Lower lobe of right lung (tissue), 2 donors: ENCODE measurements around the gene RNF38. TPM values are rescaled to one million over a fixed set of nuclear protein-coding genes. Genes with fewer than 3 reads are reported as not detected.

Experiments
- ATAC-seq, 2 donors: fragments of 200-7000 bp; cut with Tn5 transposase; one replicate each; pipeline ENCODE4 v1.9.1; 2020 to 2022; ENCODE audit warnings: mild to moderate bottlenecking in 2 of 2, moderate library complexity in 2 of 2
- DNase-seq: peaks from one replicate; pipeline ENCODE4 v3.0.0-alpha.2; 2020
- H3K27ac ChIP-seq: fragments of 200-600 bp; one replicate; pipeline ENCODE4 v1.8.0; 2022
- H3K27me3 ChIP-seq: fragments of 200-600 bp; one replicate; pipeline ENCODE4 v1.8.0; 2022; ENCODE audit warnings: low read depth
- H3K36me3 ChIP-seq: fragments of 200-600 bp; one replicate; pipeline ENCODE4 v1.8.0; 2022; ENCODE audit warnings: mild to moderate bottlenecking
- H3K4me1 ChIP-seq: fragments of 200-600 bp; one replicate; pipeline ENCODE4 v1.8.0; 2022
- H3K4me3 ChIP-seq: fragments of 200-600 bp; one replicate; pipeline ENCODE4 v1.8.0; 2022; ENCODE audit warnings: mild to moderate bottlenecking
- H3K9me3 ChIP-seq: fragments of 200-600 bp; one replicate; pipeline ENCODE4 v1.8.0; 2022
- CTCF ChIP-seq: fragments of 200-600 bp; IDR thresholded peaks from one replicate; pipeline ENCODE4 v1.8.0; 2022; ENCODE audit warnings: antibody characterized with exemption, mild to moderate bottlenecking
- intact Hi-C: fragments of 100-400 bp; cut with DNase I; formaldehyde crosslinking; loops from one replicate; pipeline ENCODE4 v1.11.0; 2022
- total RNA-seq: library from RNA; stranded (reverse); fragmentation: NEBNext Ultra II Directional; extraction: Animal tissue kit (Norgen Biotek cat#: 25700); gene quantifications from one replicate; pipeline ENCODE4 v1.2.1, GENCODE V29; 2021
- donor health status: DM: no; HTN: yes; CAD: no; lungs with severe emphysema.

Gene RNF38
- total RNA-seq, 1 donor from 2014 or later, result 48.9 TPM

- H3K27me3 ChIP-seq, result no peaks in the 10 kb centered on the region
- no peak overlapping the region for H3K4me3 ChIP-seq
- ATAC-seq (peak; percentile 94), DNase-seq (peak; percentile 50)
- no peak overlapping the region for H3K27ac ChIP-seq
- H3K9me3 ChIP-seq, result no peaks in the 10 kb centered on the region
- intact Hi-C loops, result loop anchor here (5.0 kb wide), 1 partner anchor 150 kb away; no protein-coding TSS in a partner anchor
- peak; percentile 94 for TF ChIP-seq CTCF
- H3K4me1 ChIP-seq, result peaks cover 12% of the 10 kb centered on the region
- H3K36me3 ChIP-seq, result no peaks in the 10 kb centered on the region
Observed at GRCh38 chr9:36407122-36407723, 7.2 kb upstream of the RNF38 start.

GRCh38 chr9:36402536-36402935 lies 2.5 kb upstream of the RNF38 start:
- H3K4me1 ChIP-seq, result peaks cover 43% of the 10 kb centered on the region
- intact Hi-C loops, result no loop called here
- DNase-seq (no peak), ATAC-seq (no peak)
- H3K9me3 ChIP-seq, result no peaks in the 10 kb centered on the region
- no peak overlapping the region for H3K4me3 ChIP-seq
- H3K27ac ChIP-seq, result no peak overlapping the region
- H3K27me3 ChIP-seq, result no peaks in the 10 kb centered on the region
- no peaks in the 10 kb centered on the region for H3K36me3 ChIP-seq
- no peak for TF ChIP-seq CTCF

- peaks cover 39% of the 10 kb centered on the region for H3K4me1 ChIP-seq
- no peak for TF ChIP-seq CTCF
- intact Hi-C loops, result no loop called here
- H3K27me3 ChIP-seq, result no peaks in the 10 kb centered on the region
- no peaks in the 10 kb centered on the region for H3K36me3 ChIP-seq
- peak overlapping the region; percentile 95 for H3K27ac ChIP-seq
- H3K9me3 ChIP-seq, result no peaks in the 10 kb centered on the region
- no peak for DNase-seq
- no peak for ATAC-seq
- no peak overlapping the region for H3K4me3 ChIP-seq
Observed at GRCh38 chr9:36401897-36402480, 1.9 kb upstream of the RNF38 start.

- ATAC-seq (peak; percentile 93 to 94), DNase-seq (no peak)
- Histone ChIP-seq H3K4me3 (peak overlapping the region; percentile 73), H3K9me3 (no peaks in the 10 kb centered on the region), H3K36me3 (no peaks in the 10 kb centered on the region), H3K27me3 (no peaks in the 10 kb centered on the region), H3K27ac (peak overlapping the region; percentile 95), H3K4me1 (peaks cover 35% of the 10 kb centered on the region)
- TF ChIP-seq CTCF, result no peak
- intact Hi-C loops, result no loop called here
Observed at GRCh38 chr9:36401164-36401740, 1.2 kb upstream of the RNF38 start.

- peak; percentile 97 to 98 for ATAC-seq
- no peaks in the 10 kb centered on the region for H3K9me3 ChIP-seq
- peak overlapping the region; percentile 73 for H3K4me3 ChIP-seq
- peak overlapping the region; percentile 95 for H3K27ac ChIP-seq
- peak; percentile 91 for DNase-seq
- intact Hi-C loops, result no loop called here
- no peak for TF ChIP-seq CTCF
- no peaks in the 10 kb centered on the region for H3K27me3 ChIP-seq
- H3K36me3 ChIP-seq, result no peaks in the 10 kb centered on the region
- peaks cover 42% of the 10 kb centered on the region for H3K4me1 ChIP-seq
Observed at GRCh38 chr9:36400332-36401163, 479 bp upstream of the RNF38 start.
